Activated T-helper 2 cell treated with anti-CD3 and anti-CD28 coated beads, Interferon-gamma antibody, Interleukin-2, Interleukin-4, amounts not matched to agents 10 μg/mL and 5 μg/mL and 100 μg/mL, durations not matched to agents 14 hours and 24 hours and 36 hours (primary cell): ENCODE results near the gene SDK2. TPM values are rescaled to one million over a fixed set of nuclear protein-coding genes. Genes with fewer than 3 reads are reported as not detected.
"Not testable (repeated sequence)": the region's sequence is repeated elsewhere in the genome, so short reads cannot be mapped to it uniquely, and the experiment has no call there.

ENCODE experiments used
- DNase-seq: peaks from one replicate; pipeline ENCODE4 v3.0.0; 2021; ENCODE audit warnings: low spot score
- H3K27ac Mint-ChIP-seq: one replicate; pipeline ENCODE4 v1.8.0; 2021; ENCODE audit warnings: mixed read lengths
- H3K27me3 Mint-ChIP-seq: one replicate; pipeline ENCODE4 v1.8.0; 2021; ENCODE audit warnings: low read depth, mixed read lengths
- H3K36me3 Mint-ChIP-seq: one replicate; pipeline ENCODE4 v1.8.0; 2021; ENCODE audit warnings: low read depth, mixed read lengths
- H3K4me1 Mint-ChIP-seq: one replicate; pipeline ENCODE4 v1.8.0; 2021; ENCODE audit warnings: low read depth, mixed read lengths
- H3K4me3 Mint-ChIP-seq: one replicate; pipeline ENCODE4 v1.8.0; 2021; ENCODE audit warnings: low read depth, mild to moderate bottlenecking, moderate library complexity, mixed read lengths
- H3K9me3 Mint-ChIP-seq: one replicate; pipeline ENCODE4 v1.8.0; 2021; ENCODE audit warnings: mixed read lengths
- intact Hi-C: fragments of 100-400 bp; cut with micrococcal nuclease; formaldehyde crosslinking; loops from one replicate; pipeline ENCODE4 v1.15.1; 2023
- total RNA-seq: library from RNA; stranded (reverse); gene quantifications from 2 replicates; pipeline ENCODE4 v1.2.3, GENCODE V29; 2022

SDK2 gene
- total RNA-seq, 1 donor from 2014 or later: 0.07 TPM

- Mint-ChIP-seq H3K4me1 (no peaks in the 10 kb centered on the region), H3K27ac (no peak overlapping the region), H3K36me3 (no peaks in the 10 kb centered on the region), H3K9me3 (no peaks in the 10 kb centered on the region), H3K4me3 (no peak overlapping the region), H3K27me3 (peaks cover 7% of the 10 kb centered on the region)
- intact Hi-C loops: no loop called here
- no peak for DNase-seq
These were observed 320.1 kb downstream of the SDK2 start for GRCh38 chr17:73324160-73324475.

GRCh38 chr17:73323409-73324159 lies 320.7 kb downstream of the SDK2 start:
- no peak for DNase-seq
- H3K4me3 Mint-ChIP-seq: no peak overlapping the region
- no peaks in the 10 kb centered on the region for H3K36me3 Mint-ChIP-seq
- intact Hi-C loops: no loop called here
- no peak overlapping the region for H3K27ac Mint-ChIP-seq
- H3K4me1 Mint-ChIP-seq: no peaks in the 10 kb centered on the region
- H3K27me3 Mint-ChIP-seq: peaks cover 7% of the 10 kb centered on the region
- no peaks in the 10 kb centered on the region for H3K9me3 Mint-ChIP-seq

- Mint-ChIP-seq H3K9me3 (no peaks in the 10 kb centered on the region), H3K4me3 (no peak overlapping the region), H3K4me1 (no peaks in the 10 kb centered on the region), H3K36me3 (no peaks in the 10 kb centered on the region), H3K27me3 (peaks cover 7% of the 10 kb centered on the region), H3K27ac (no peak overlapping the region)
- intact Hi-C loops: no loop called here
- DNase-seq: no peak
These were observed 323.5 kb downstream of the SDK2 start for GRCh38 chr17:73320601-73321264.

- Mint-ChIP-seq H3K27me3 (peaks cover 11% of the 10 kb centered on the region), H3K27ac (no peak overlapping the region), H3K4me1 (no peaks in the 10 kb centered on the region), H3K36me3 (no peaks in the 10 kb centered on the region), H3K9me3 (no peaks in the 10 kb centered on the region), H3K4me3 (no peak overlapping the region)
- intact Hi-C loops: loop anchor here (10.0 kb wide), 1 partner anchor 595 kb away; no protein-coding TSS in a partner anchor
- DNase-seq: no peak
These were observed 324.5 kb downstream of the SDK2 start for GRCh38 chr17:73319766-73320165.

- intact Hi-C loops: loop anchor here (10.0 kb wide), 1 partner anchor 594 kb away; no protein-coding TSS in a partner anchor
- H3K27ac Mint-ChIP-seq: no peak overlapping the region
- H3K4me1 Mint-ChIP-seq: no peaks in the 10 kb centered on the region
- H3K36me3 Mint-ChIP-seq: no peaks in the 10 kb centered on the region
- no peak overlapping the region for H3K4me3 Mint-ChIP-seq
- DNase-seq: no peak
- H3K9me3 Mint-ChIP-seq: no peaks in the 10 kb centered on the region
- peaks cover 11% of the 10 kb centered on the region for H3K27me3 Mint-ChIP-seq
These were observed 325.4 kb downstream of the SDK2 start for GRCh38 chr17:73318836-73319235.

- Mint-ChIP-seq H3K4me3 (no peak overlapping the region), H3K27me3 (peaks cover 12% of the 10 kb centered on the region), H3K36me3 (no peaks in the 10 kb centered on the region), H3K9me3 (no peaks in the 10 kb centered on the region), H3K27ac (no peak overlapping the region), H3K4me1 (peaks cover under 1% of the 10 kb centered on the region)
- no peak for DNase-seq
- intact Hi-C loops: loop anchor here (10.0 kb wide), 1 partner anchor 594 kb away; no protein-coding TSS in a partner anchor
These were observed 325.8 kb downstream of the SDK2 start for GRCh38 chr17:73318427-73318813.

- H3K27ac Mint-ChIP-seq: no peak overlapping the region
- intact Hi-C loops: loop anchor here (10.0 kb wide), 1 partner anchor 593 kb away; no protein-coding TSS in a partner anchor
- no peak overlapping the region for H3K4me3 Mint-ChIP-seq
- H3K9me3 Mint-ChIP-seq: no peaks in the 10 kb centered on the region
- H3K27me3 Mint-ChIP-seq: peaks cover 15% of the 10 kb centered on the region
- H3K4me1 Mint-ChIP-seq: peaks cover 2% of the 10 kb centered on the region
- no peak for DNase-seq
- H3K36me3 Mint-ChIP-seq: no peaks in the 10 kb centered on the region
These were observed 326.5 kb downstream of the SDK2 start for GRCh38 chr17:73317513-73318426.

GRCh38 chr17:73316919-73317505 lies 327.2 kb downstream of the SDK2 start:
- Mint-ChIP-seq H3K4me3 (no peak overlapping the region), H3K4me1 (peaks cover 2% of the 10 kb centered on the region), H3K27ac (no peak overlapping the region), H3K27me3 (peaks cover 15% of the 10 kb centered on the region), H3K9me3 (no peaks in the 10 kb centered on the region), H3K36me3 (no peaks in the 10 kb centered on the region)
- DNase-seq: no peak
- intact Hi-C loops: loop anchor here (10.0 kb wide), 1 partner anchor 592 kb away; no protein-coding TSS in a partner anchor

GRCh38 chr17:73315471-73315870 lies 328.8 kb downstream of the SDK2 start:
- intact Hi-C loops: loop anchor here (10.0 kb wide), 1 partner anchor 591 kb away; no protein-coding TSS in a partner anchor
- H3K36me3 Mint-ChIP-seq: no peaks in the 10 kb centered on the region
- H3K9me3 Mint-ChIP-seq: no peaks in the 10 kb centered on the region
- no peak for DNase-seq
- peaks cover 2% of the 10 kb centered on the region for H3K4me1 Mint-ChIP-seq
- peaks cover 15% of the 10 kb centered on the region for H3K27me3 Mint-ChIP-seq
- H3K27ac Mint-ChIP-seq: no peak overlapping the region
- H3K4me3 Mint-ChIP-seq: no peak overlapping the region

GRCh38 chr17:73313526-73314127 lies 330.6 kb downstream of the SDK2 start:
- Mint-ChIP-seq H3K9me3 (no peaks in the 10 kb centered on the region), H3K4me1 (peaks cover 6% of the 10 kb centered on the region), H3K27ac (no peak overlapping the region), H3K4me3 (no peak overlapping the region), H3K36me3 (no peaks in the 10 kb centered on the region), H3K27me3 (peaks cover 14% of the 10 kb centered on the region)
- no peak for DNase-seq
- intact Hi-C loops: loop anchor here (5.0 to 10.0 kb wide), 4 partner anchors 59 to 889 kb away; partner anchors contain the start of genes COG1 and RPL38

- not testable (repeated sequence) for H3K4me1 Mint-ChIP-seq, H3K9me3 Mint-ChIP-seq, H3K27ac Mint-ChIP-seq, DNase-seq, H3K36me3 Mint-ChIP-seq, H3K4me3 Mint-ChIP-seq
- peaks cover 16% of the 10 kb centered on the region for H3K27me3 Mint-ChIP-seq
- intact Hi-C loops: loop anchor here (5.0 to 10.0 kb wide), 4 partner anchors 59 to 889 kb away; partner anchors contain the start of genes COG1 and RPL38
These were observed 331.4 kb downstream of the SDK2 start for GRCh38 chr17:73312887-73313286.
